Measurements from ENCODE around the gene MAP1LC3B.

DNA sequence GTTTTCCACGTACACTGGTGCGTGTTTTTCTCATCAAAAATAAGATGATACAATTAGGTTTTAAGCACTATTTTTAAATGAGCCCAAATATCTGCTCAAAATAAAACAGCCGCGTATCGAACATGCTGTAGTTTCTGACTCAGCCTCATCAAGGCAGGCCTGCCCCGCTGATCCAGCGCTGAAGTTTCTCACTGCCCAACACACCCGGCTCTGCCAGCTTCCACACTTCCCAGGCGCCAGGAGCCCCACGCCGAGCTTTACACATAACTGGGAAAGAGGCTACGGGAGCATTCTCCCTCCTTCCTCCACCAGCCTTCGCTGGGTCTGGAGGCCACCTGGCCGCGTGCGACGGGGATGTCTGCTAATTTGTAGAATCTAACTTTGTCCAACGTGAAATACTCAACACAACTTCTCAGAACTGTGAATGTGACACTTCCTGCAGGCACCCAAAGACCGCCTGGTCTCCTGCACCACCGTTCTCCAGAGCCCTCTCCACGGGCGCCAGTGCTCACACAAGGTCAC lies 42.1 kb downstream of the MAP1LC3B start:
- TF ChIP-seq CTCF (IDR thresholded peaks at IDR 0.05; ENCODE audit: low read length) (no peak), EZH2 (IDR thresholded peaks at IDR 0.05; ENCODE audit: borderline replicate concordance, low read length) (no peak)

Measured in OCI-LY1 (cell line).